Upper lobe of left lung (tissue), 4 donors: Measurements from ENCODE around the gene RAPGEF5.

ENCODE experiments used
- EP300 ChIP-seq, 4 donors: sonication (generic); formaldehyde crosslinking; IDR thresholded peaks; one replicate each; pipeline ENCODE4 v1.5.1; 2017; ENCODE audit warnings: antibody characterized with exemption in 4 of 4, control low read depth in 2 of 4
- POLR2A ChIP-seq, 4 donors: fragments of 450-650 bp; IDR thresholded peaks; one replicate each; pipeline ENCODE4 v1.5.1; 2016 to 2017; ENCODE audit warnings: antibody characterized with exemption in 4 of 4, mild to moderate bottlenecking in 2 of 4
- POLR2AphosphoS5 ChIP-seq, 2 donors: sonication (generic); formaldehyde crosslinking; IDR thresholded peaks; one replicate each; pipeline ENCODE4 v1.5.1; 2017; ENCODE audit warnings: antibody characterized with exemption in 2 of 2
- TF ChIP-seq, protein P1 (sequence below), 6 experiments: fragments of 450-650 bp in 4 of 6; fragments of 200-600 bp in 2 of 6; sonication (generic) in 2 of 6; IDR thresholded peaks; one replicate each; pipeline ENCODE4 v1.5.1; 2016 to 2019; ENCODE audit warnings: antibody characterized with exemption in 6 of 6

DNA sequence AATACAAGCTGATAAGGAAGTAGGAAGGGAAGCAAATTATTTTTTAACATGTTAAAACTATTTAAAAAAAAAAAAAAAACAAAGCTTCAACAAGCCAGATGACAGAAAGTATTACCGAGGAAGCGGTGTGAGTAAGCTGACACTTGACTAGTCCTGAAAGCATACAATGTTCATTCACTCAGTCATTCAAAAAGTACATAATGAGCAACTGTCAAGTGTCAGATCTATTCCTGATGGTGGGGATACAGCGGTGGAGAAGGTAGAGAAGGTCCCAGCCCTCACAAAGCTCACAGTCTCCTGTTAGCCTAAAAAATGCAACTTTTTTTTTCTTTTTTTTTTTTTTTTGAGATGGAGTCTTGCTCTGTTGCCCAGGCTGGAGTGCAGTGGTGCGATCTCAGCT, 40.0 kb downstream of the RAPGEF5 start:
- TF ChIP-seq, protein P1, sequence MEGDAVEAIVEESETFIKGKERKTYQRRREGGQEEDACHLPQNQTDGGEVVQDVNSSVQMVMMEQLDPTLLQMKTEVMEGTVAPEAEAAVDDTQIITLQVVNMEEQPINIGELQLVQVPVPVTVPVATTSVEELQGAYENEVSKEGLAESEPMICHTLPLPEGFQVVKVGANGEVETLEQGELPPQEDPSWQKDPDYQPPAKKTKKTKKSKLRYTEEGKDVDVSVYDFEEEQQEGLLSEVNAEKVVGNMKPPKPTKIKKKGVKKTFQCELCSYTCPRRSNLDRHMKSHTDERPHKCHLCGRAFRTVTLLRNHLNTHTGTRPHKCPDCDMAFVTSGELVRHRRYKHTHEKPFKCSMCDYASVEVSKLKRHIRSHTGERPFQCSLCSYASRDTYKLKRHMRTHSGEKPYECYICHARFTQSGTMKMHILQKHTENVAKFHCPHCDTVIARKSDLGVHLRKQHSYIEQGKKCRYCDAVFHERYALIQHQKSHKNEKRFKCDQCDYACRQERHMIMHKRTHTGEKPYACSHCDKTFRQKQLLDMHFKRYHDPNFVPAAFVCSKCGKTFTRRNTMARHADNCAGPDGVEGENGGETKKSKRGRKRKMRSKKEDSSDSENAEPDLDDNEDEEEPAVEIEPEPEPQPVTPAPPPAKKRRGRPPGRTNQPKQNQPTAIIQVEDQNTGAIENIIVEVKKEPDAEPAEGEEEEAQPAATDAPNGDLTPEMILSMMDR (IDR thresholded peaks at IDR 0.05) = no peak
- no peak for TF ChIP-seq POLR2A (IDR thresholded peaks at IDR 0.05)
- TF ChIP-seq POLR2AphosphoS5 (IDR thresholded peaks at IDR 0.05) = no peak
- TF ChIP-seq EP300 (IDR thresholded peaks at IDR 0.05) = no peak
